DND-41 (cell line): ENCODE data around the gene ADAM21.
"Not testable (repeated sequence)": the region's sequence is repeated elsewhere in the genome, so short reads cannot be mapped to it uniquely, and the experiment has no call there.

Experiments used
- CTCF ChIP-seq: IDR thresholded peaks from 2 replicates; pipeline ENCODE4 v1.5.1; 2012; ENCODE audit warnings: borderline replicate concordance, low read length, moderate library complexity, mild to moderate bottlenecking; ENCODE audit not compliant: poor library complexity, severe bottlenecking; ENCODE audit errors: extremely low read depth
- EZH2 ChIP-seq: IDR thresholded peaks from 3 replicates; pipeline ENCODE4 v1.6.1; 2012; ENCODE audit warnings: borderline replicate concordance, low read depth, mild to moderate bottlenecking, moderate library complexity, low read length, inconsistent platforms; ENCODE audit not compliant: severe bottlenecking

GRCh38 chr14:70419270-70419931 is 32.6 kb upstream of the ADAM21 start:
- TF ChIP-seq CTCF, EZH2: not testable (repeated sequence)
